ENCODE results near the gene CPM. TPM values are rescaled to one million over a fixed set of nuclear protein-coding genes. Genes with fewer than 3 reads are reported as not detected.
A peak's percentile ranks its signal among the peaks of the same experiment; 100 is the strongest.
"Not testable (repeated sequence)": the region's sequence is repeated elsewhere in the genome, so short reads cannot be mapped to it uniquely, and the experiment has no call there.

The CPM gene
- total RNA-seq, 1 donor from 2014 or later = not detected

DNA sequence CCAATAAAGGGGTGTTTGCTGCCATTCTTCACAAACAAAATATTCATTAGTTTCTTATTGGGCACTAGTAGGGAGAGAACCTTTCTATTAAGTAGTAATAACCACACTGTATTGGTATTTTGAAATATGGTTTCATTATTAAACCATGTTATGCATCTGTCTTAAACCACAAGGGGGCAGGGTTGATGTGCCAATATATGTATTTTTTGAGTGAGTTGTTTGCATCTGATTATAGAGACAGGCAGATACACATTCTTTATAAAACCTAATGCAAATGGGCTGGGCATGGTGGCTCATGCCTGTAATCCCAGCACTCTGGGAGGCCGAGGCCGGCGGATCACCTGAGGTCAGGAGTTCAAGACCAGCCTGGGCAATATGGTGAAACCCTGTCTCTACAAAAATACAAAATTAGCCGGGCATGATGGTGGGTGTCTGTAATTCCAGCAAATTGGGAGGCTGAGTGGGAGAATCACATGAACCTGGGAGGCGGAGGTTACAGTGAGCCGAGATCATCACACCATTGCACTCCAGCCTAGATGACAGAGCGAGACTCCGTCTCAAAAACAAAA is 69.0 kb downstream of the CPM start:
- not testable (repeated sequence) for H3K4me1 Mint-ChIP-seq

DNA sequence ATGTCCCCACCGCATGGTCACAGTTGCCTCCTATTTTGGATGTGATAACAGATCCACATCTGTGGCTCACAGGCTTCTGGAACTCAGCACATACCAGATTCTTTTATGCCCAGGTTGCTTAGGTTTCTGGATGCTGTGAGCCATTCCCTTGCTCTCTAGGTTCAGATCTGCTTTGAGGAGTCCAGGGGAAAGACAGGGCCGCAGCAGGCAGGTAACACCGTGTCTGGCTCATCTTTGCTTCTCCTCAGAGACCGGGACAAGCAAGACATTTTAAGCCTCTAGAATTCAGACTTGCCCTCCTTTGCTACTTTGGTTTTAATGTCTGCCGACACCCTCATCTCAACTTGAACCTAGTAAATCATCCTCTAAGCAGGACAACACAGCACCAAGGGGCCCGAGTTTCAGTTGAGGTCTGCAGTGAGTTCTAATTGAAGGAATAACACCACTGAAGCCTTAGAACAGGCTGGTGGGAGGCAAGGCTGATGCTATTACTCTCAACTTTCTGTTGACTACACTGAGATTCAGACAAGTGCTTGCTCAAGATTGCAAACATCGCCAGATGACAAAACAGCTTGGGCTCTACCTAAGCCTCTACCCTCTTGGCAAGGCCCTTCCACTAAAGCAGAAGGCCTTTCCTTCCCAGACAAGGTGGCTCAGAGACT is 69.7 kb downstream of the CPM start:
- Mint-ChIP-seq H3K4me3 (no peak overlapping the region), H3K27ac (ENCODE audit: unreplicated experiment) (no peak overlapping the region), H3K4me1 (no peaks in the 10 kb centered on the region), H3K9me3 (no peaks in the 10 kb centered on the region), H3K27me3 (ENCODE audit: low read depth) (no peaks in the 10 kb centered on the region), H3K36me3 (ENCODE audit: low read depth) (no peaks in the 10 kb centered on the region)
- TF ChIP-seq, protein P1, sequence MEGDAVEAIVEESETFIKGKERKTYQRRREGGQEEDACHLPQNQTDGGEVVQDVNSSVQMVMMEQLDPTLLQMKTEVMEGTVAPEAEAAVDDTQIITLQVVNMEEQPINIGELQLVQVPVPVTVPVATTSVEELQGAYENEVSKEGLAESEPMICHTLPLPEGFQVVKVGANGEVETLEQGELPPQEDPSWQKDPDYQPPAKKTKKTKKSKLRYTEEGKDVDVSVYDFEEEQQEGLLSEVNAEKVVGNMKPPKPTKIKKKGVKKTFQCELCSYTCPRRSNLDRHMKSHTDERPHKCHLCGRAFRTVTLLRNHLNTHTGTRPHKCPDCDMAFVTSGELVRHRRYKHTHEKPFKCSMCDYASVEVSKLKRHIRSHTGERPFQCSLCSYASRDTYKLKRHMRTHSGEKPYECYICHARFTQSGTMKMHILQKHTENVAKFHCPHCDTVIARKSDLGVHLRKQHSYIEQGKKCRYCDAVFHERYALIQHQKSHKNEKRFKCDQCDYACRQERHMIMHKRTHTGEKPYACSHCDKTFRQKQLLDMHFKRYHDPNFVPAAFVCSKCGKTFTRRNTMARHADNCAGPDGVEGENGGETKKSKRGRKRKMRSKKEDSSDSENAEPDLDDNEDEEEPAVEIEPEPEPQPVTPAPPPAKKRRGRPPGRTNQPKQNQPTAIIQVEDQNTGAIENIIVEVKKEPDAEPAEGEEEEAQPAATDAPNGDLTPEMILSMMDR (conservative IDR thresholded peaks at IDR 0.05) = no peak
- DNase-seq (ENCODE audit: low read depth, low spot score) = no peak

More for the DNA sequence above, 69.0 kb downstream of the CPM start:
- DNase-seq (ENCODE audit: low read depth, low spot score); H3K36me3 Mint-ChIP-seq (ENCODE audit: low read depth); H3K9me3 Mint-ChIP-seq; H3K27me3 Mint-ChIP-seq (ENCODE audit: low read depth); H3K4me3 Mint-ChIP-seq: not testable (repeated sequence)
- TF ChIP-seq, protein P1 (conservative IDR thresholded peaks at IDR 0.05) = peak; percentile 77
- peak overlapping the region; percentile 10 for H3K27ac Mint-ChIP-seq (ENCODE audit: unreplicated experiment)

DNA sequence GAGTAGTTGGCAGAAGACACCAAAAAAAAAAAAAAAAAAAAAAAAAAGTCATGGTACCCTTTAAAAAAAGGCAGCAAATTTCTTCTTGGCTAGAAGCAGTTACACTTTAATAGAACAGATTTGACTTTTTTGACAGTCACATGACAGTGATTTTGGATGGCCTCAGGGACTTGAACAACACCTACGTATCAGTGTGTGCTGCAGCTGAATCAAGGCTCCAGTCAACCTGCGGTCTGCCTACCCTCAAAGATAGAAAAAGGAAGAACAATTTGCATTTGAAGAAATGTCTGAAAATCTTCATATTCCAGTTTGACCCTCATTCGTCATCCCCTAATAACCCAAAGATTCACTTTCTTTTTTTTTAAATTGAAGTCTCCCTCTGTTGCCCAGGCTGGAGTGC is 71.1 kb downstream of the CPM start:
- no peaks in the 10 kb centered on the region for H3K4me1 Mint-ChIP-seq
- TF ChIP-seq, protein P1 (conservative IDR thresholded peaks at IDR 0.05) = no peak
- no peak for DNase-seq (ENCODE audit: low read depth, low spot score)
- no peaks in the 10 kb centered on the region for H3K27me3 Mint-ChIP-seq (ENCODE audit: low read depth)
- no peak overlapping the region for H3K27ac Mint-ChIP-seq (ENCODE audit: unreplicated experiment)
- H3K9me3 Mint-ChIP-seq = no peaks in the 10 kb centered on the region
- no peak overlapping the region for H3K4me3 Mint-ChIP-seq
- H3K36me3 Mint-ChIP-seq (ENCODE audit: low read depth) = no peaks in the 10 kb centered on the region

DNA sequence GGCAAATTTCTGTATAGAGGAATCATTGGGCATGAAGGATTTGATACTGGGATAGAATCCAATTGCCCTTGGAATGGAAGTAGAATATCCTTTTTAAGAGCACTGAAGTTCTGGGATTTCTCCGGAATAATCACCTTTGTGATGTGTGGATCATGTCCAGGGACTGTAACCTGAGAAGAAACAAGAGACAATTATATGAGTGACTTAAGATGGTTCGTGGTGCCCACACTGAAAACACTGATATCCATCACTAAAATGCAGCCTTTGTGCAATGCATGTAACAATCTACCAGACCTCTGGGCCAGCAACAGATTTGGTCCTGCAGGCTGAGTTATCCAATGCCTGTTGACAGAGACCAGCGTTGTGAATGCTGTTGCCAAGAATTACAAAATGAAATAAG is 76.5 kb downstream of the CPM start:
- Mint-ChIP-seq H3K27ac (ENCODE audit: unreplicated experiment) (no peak overlapping the region), H3K4me3 (no peak overlapping the region), H3K9me3 (no peaks in the 10 kb centered on the region), H3K36me3 (ENCODE audit: low read depth) (no peaks in the 10 kb centered on the region), H3K27me3 (ENCODE audit: low read depth) (peaks cover 3% of the 10 kb centered on the region), H3K4me1 (no peaks in the 10 kb centered on the region)
- TF ChIP-seq, protein P1 (conservative IDR thresholded peaks at IDR 0.05) = no peak
- no peak for DNase-seq (ENCODE audit: low read depth, low spot score)

DNA sequence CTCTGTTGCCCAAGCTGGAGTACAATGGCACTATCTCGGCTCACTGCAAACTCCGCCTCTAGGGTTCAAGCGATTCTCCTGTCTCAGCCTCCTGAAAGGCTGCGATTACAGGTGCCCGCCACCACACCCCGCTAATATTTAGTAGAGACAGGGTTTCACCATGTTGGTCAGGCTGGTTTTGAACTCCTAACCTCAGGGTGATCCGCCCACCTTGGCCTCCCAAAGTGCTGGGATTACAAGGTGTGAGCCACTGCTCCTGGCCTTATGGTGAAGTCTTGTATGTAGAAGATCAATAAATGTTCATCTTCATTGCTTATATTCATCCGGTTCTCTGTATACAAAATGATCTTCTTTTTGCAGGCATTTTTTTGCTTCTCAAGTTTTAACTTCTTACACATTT is 77.2 kb downstream of the CPM start:
- Mint-ChIP-seq H3K4me3 (no peak overlapping the region), H3K9me3 (no peaks in the 10 kb centered on the region), H3K27ac (ENCODE audit: unreplicated experiment) (no peak overlapping the region), H3K4me1 (no peaks in the 10 kb centered on the region), H3K36me3 (ENCODE audit: low read depth) (no peaks in the 10 kb centered on the region), H3K27me3 (ENCODE audit: low read depth) (peaks cover 3% of the 10 kb centered on the region)
- no peak for DNase-seq (ENCODE audit: low read depth, low spot score)
- TF ChIP-seq, protein P1 (conservative IDR thresholded peaks at IDR 0.05) = no peak

Data from neural crest cell (in vitro differentiated cells).